Astrocyte (in vitro differentiated cells and primary cell): ENCODE data around the gene TCAF2. TPM values are rescaled to one million over a fixed set of nuclear protein-coding genes. Genes with fewer than 3 reads are reported as not detected.
"Not testable (repeated sequence)": the region's sequence is repeated elsewhere in the genome, so short reads cannot be mapped to it uniquely, and the experiment has no call there.

Experiments
- DNase-seq: peaks from one replicate; pipeline ENCODE4 v3.0.0-alpha.2; 2010; ENCODE audit warnings: low read depth
- FAIRE-seq: peaks from 2 replicates; lab custom pipeline; 2011; peaks lifted over from hg19 to GRCh38; lab: Jason Lieb, UNC
- H2AFZ ChIP-seq: 2 replicates; pipeline ENCODE4 v1.6.0; 2012; ENCODE audit warnings: low read depth, low read length, inconsistent platforms
- H3K27ac ChIP-seq: 2 replicates; pipeline ENCODE4 v1.5.1; 2011; ENCODE audit warnings: low read depth, low read length, inconsistent platforms
- H3K27me3 ChIP-seq: 2 replicates; pipeline ENCODE4 v1.6.0; 2011; ENCODE audit warnings: low read length, inconsistent platforms; ENCODE audit not compliant: insufficient read depth
- H3K36me3 ChIP-seq: 2 replicates; pipeline ENCODE4 v1.5.1; 2011; ENCODE audit warnings: low read length, inconsistent platforms; ENCODE audit not compliant: insufficient read depth
- H3K4me1 ChIP-seq: 2 replicates; pipeline ENCODE4 v1.5.1; 2011; ENCODE audit warnings: low read length, inconsistent platforms; ENCODE audit not compliant: insufficient read depth
- H3K4me2 ChIP-seq: 2 replicates; pipeline ENCODE4 v1.6.0; 2012; ENCODE audit warnings: low read length, inconsistent platforms
- H3K4me3 ChIP-seq: 2 replicates; pipeline ENCODE4 v1.5.1; 2011; ENCODE audit warnings: low read depth, mild to moderate bottlenecking, low read length, inconsistent platforms; ENCODE audit not compliant: insufficient read depth
- H3K79me2 ChIP-seq: 2 replicates; pipeline ENCODE4 v1.6.0; 2012; ENCODE audit warnings: mild to moderate bottlenecking, low read length, inconsistent platforms; ENCODE audit not compliant: insufficient read depth
- H3K9ac ChIP-seq: 2 replicates; pipeline ENCODE4 v1.6.0; 2012; ENCODE audit warnings: mild to moderate bottlenecking, low read length, inconsistent platforms
- H3K9me3 ChIP-seq: 2 replicates; pipeline ENCODE4 v1.5.1; 2012; ENCODE audit warnings: low read depth, mild to moderate bottlenecking, low read length, inconsistent platforms; ENCODE audit not compliant: insufficient read depth
- H4K20me1 ChIP-seq: 2 replicates; pipeline ENCODE4 v1.6.0; 2012; ENCODE audit warnings: low read length, inconsistent platforms; ENCODE audit not compliant: insufficient read depth
- H3K27ac Mint-ChIP-seq: one replicate; pipeline ENCODE4 v1.8.0; 2021; ENCODE audit warnings: mild to moderate bottlenecking, mixed read lengths; ENCODE audit not compliant: unreplicated experiment
- H3K27me3 Mint-ChIP-seq: one replicate; pipeline ENCODE4 v1.8.0; 2021; ENCODE audit warnings: low read depth, mixed read lengths; ENCODE audit not compliant: unreplicated experiment
- H3K36me3 Mint-ChIP-seq: one replicate; pipeline ENCODE4 v1.8.0; 2021; ENCODE audit warnings: low read depth, mixed read lengths; ENCODE audit not compliant: unreplicated experiment
- H3K4me1 Mint-ChIP-seq: one replicate; pipeline ENCODE4 v1.8.0; 2021; ENCODE audit warnings: low read depth, mixed read lengths; ENCODE audit not compliant: unreplicated experiment
- H3K4me3 Mint-ChIP-seq: one replicate; pipeline ENCODE4 v1.8.0; 2021; ENCODE audit warnings: mild to moderate bottlenecking, moderate library complexity, mixed read lengths; ENCODE audit not compliant: unreplicated experiment
- H3K9me3 Mint-ChIP-seq: one replicate; pipeline ENCODE4 v1.8.0; 2021; ENCODE audit warnings: mild to moderate bottlenecking, mixed read lengths; ENCODE audit not compliant: unreplicated experiment
- total RNA-seq: library from RNA; stranded (reverse); gene quantifications from 2 replicates; pipeline ENCODE4 v1.2.1, GENCODE V29; 2021

Gene TCAF2
- total RNA-seq, 1 donor from 2014 or later, result 1.9 TPM

GRCh38 chr7:143606088-143606487 is 14.7 kb upstream of the TCAF2 start:
- H2AFZ ChIP-seq, H3K27ac ChIP-seq, DNase-seq, H3K9ac ChIP-seq, H3K36me3 ChIP-seq, H3K4me3 ChIP-seq, H3K4me1 Mint-ChIP-seq, H3K79me2 ChIP-seq, H3K27ac Mint-ChIP-seq, H3K9me3 Mint-ChIP-seq, H3K4me3 Mint-ChIP-seq, H3K4me2 ChIP-seq, H3K4me1 ChIP-seq, H3K27me3 Mint-ChIP-seq, H3K27me3 ChIP-seq, H3K36me3 Mint-ChIP-seq, H4K20me1 ChIP-seq, FAIRE-seq, H3K9me3 ChIP-seq: not testable (repeated sequence)

- H3K27ac Mint-ChIP-seq, H3K4me1 Mint-ChIP-seq, H3K9me3 ChIP-seq, H3K36me3 ChIP-seq, FAIRE-seq, H3K4me2 ChIP-seq, DNase-seq, H4K20me1 ChIP-seq, H2AFZ ChIP-seq, H3K79me2 ChIP-seq, H3K27me3 ChIP-seq, H3K9ac ChIP-seq, H3K4me3 ChIP-seq, H3K27me3 Mint-ChIP-seq, H3K36me3 Mint-ChIP-seq, H3K4me1 ChIP-seq, H3K27ac ChIP-seq, H3K9me3 Mint-ChIP-seq, H3K4me3 Mint-ChIP-seq: not testable (repeated sequence)
Observed at GRCh38 chr7:143615545-143615944, 5.2 kb upstream of the TCAF2 start.

GRCh38 chr7:143617204-143617603 is 3.6 kb upstream of the TCAF2 start:
- not testable (repeated sequence) for DNase-seq

GRCh38 chr7:143620058-143620457 is 716 bp upstream of the TCAF2 start:
- not testable (repeated sequence) for H2AFZ ChIP-seq, H3K36me3 ChIP-seq, FAIRE-seq, H3K36me3 Mint-ChIP-seq, H4K20me1 ChIP-seq, H3K9ac ChIP-seq, DNase-seq, H3K4me3 ChIP-seq, H3K27ac ChIP-seq, H3K27me3 ChIP-seq, H3K4me1 Mint-ChIP-seq, H3K9me3 ChIP-seq, H3K4me2 ChIP-seq, H3K9me3 Mint-ChIP-seq, H3K4me3 Mint-ChIP-seq, H3K79me2 ChIP-seq, H3K4me1 ChIP-seq, H3K27me3 Mint-ChIP-seq, H3K27ac Mint-ChIP-seq

More at GRCh38 chr7:143617204-143617603, 3.6 kb upstream of the TCAF2 start:
- not testable (repeated sequence) for H3K9me3 Mint-ChIP-seq, H3K4me1 ChIP-seq, H3K27ac ChIP-seq, H3K79me2 ChIP-seq, H3K36me3 ChIP-seq, H3K4me3 ChIP-seq, H3K4me2 ChIP-seq, H2AFZ ChIP-seq, H3K4me1 Mint-ChIP-seq, H3K36me3 Mint-ChIP-seq, H3K4me3 Mint-ChIP-seq, H3K9ac ChIP-seq, H3K9me3 ChIP-seq, H3K27me3 Mint-ChIP-seq, H3K27me3 ChIP-seq, H4K20me1 ChIP-seq, FAIRE-seq, H3K27ac Mint-ChIP-seq

GRCh38 chr7:143621175-143621574 is 401 bp downstream of the TCAF2 start:
- not testable (repeated sequence) for H3K27me3 Mint-ChIP-seq, H3K27ac ChIP-seq, H3K4me1 Mint-ChIP-seq, H2AFZ ChIP-seq, H4K20me1 ChIP-seq, H3K9me3 Mint-ChIP-seq, H3K27me3 ChIP-seq, H3K36me3 ChIP-seq, H3K27ac Mint-ChIP-seq, H3K4me3 Mint-ChIP-seq, DNase-seq, H3K36me3 Mint-ChIP-seq, FAIRE-seq, H3K4me1 ChIP-seq, H3K4me2 ChIP-seq, H3K79me2 ChIP-seq, H3K9me3 ChIP-seq, H3K4me3 ChIP-seq, H3K9ac ChIP-seq

GRCh38 chr7:143622130-143622529 is 1.4 kb downstream of the TCAF2 start:
- H3K4me1 ChIP-seq, H3K9ac ChIP-seq, H3K36me3 ChIP-seq, H2AFZ ChIP-seq, H3K79me2 ChIP-seq, H3K9me3 ChIP-seq, H3K9me3 Mint-ChIP-seq, H3K27ac ChIP-seq, H3K4me2 ChIP-seq, DNase-seq, H3K27me3 Mint-ChIP-seq, H3K27ac Mint-ChIP-seq, H3K4me1 Mint-ChIP-seq, H4K20me1 ChIP-seq, FAIRE-seq, H3K4me3 Mint-ChIP-seq, H3K36me3 Mint-ChIP-seq, H3K4me3 ChIP-seq, H3K27me3 ChIP-seq: not testable (repeated sequence)
